OCI-LY3 (cell line): ENCODE results near the gene VLDLR.

Source experiments
- H2AFZ ChIP-seq: fragments of 200-600, 300-600 bp; shearing (Covaris generic); 2 replicates; pipeline ENCODE4 v1.6.0; 2014; ENCODE audit warnings: antibody characterized with exemption, low read depth, low read length
- H3K27ac ChIP-seq: fragments of 200-600, 300-600 bp; sonication (generic); 2 replicates; pipeline ENCODE4 v1.5.1; 2014; ENCODE audit warnings: mild to moderate bottlenecking, low read length, moderate library complexity, mixed read lengths
- H3K27me3 ChIP-seq: fragments of 200-600, 300-600 bp; sonication (generic); 2 replicates; pipeline ENCODE4 v1.6.1; 2014; ENCODE audit warnings: low read depth, low read length, mixed read lengths
- H3K36me3 ChIP-seq: fragments of 200-600, 300-600 bp; sonication (generic); replicated peaks from 2 replicates; pipeline ENCODE3; 2014; ENCODE audit warnings: low read depth, low read length, mixed read lengths
- H3K4me1 ChIP-seq: fragments of 300-600, 200-600 bp; sonication (generic); 2 replicates; pipeline ENCODE4 v1.6.1; 2014; ENCODE audit warnings: low read length, mixed read lengths
- H3K4me2 ChIP-seq: fragments of 200-600, 300-600 bp; sonication (generic); 2 replicates; pipeline ENCODE4 v1.6.1; 2014; ENCODE audit warnings: low read length, mixed read lengths
- H3K4me3 ChIP-seq: fragments of 300-600, 200-600 bp; sonication (generic); 2 replicates; pipeline ENCODE4 v1.5.1; 2014; ENCODE audit warnings: antibody characterized with exemption, mild to moderate bottlenecking, low read length, moderate library complexity
- H3K79me2 ChIP-seq: fragments of 300-600, 200-600 bp; shearing (Covaris generic); 2 replicates; pipeline ENCODE4 v1.6.1; 2014; ENCODE audit warnings: mild to moderate bottlenecking, low read length, mixed read lengths
- H3K9ac ChIP-seq: fragments of 300-600, 200-600 bp; shearing (Covaris generic); 2 replicates; pipeline ENCODE4 v1.6.0; 2014; ENCODE audit warnings: mild to moderate bottlenecking, low read length, moderate library complexity
- H3K9me3 ChIP-seq: fragments of 200-600, 300-600 bp; shearing (Covaris generic); 2 replicates; pipeline ENCODE4 v1.6.1; 2014; ENCODE audit warnings: low read length, mixed read lengths; ENCODE audit not compliant: insufficient read depth
- H4K20me1 ChIP-seq: fragments of 200-600, 300-600 bp; sonication (generic); 2 replicates; pipeline ENCODE4 v1.6.1; 2016; ENCODE audit warnings: low read length, mixed read lengths; ENCODE audit not compliant: insufficient read depth
- CTCF ChIP-seq: fragments of 200-600, 300-600 bp; sonication (generic); IDR thresholded peaks from 2 replicates; pipeline ENCODE4 v1.5.1; 2014; ENCODE audit warnings: antibody characterized with exemption, low read length, low read depth
- EZH2phosphoT487 ChIP-seq: fragments of 200-600 bp; shearing (Covaris generic); IDR thresholded peaks from 2 replicates; pipeline ENCODE4 v1.6.1; 2018; ENCODE audit warnings: antibody characterized with exemption, mixed run types, low read depth

The VLDLR gene

DNA sequence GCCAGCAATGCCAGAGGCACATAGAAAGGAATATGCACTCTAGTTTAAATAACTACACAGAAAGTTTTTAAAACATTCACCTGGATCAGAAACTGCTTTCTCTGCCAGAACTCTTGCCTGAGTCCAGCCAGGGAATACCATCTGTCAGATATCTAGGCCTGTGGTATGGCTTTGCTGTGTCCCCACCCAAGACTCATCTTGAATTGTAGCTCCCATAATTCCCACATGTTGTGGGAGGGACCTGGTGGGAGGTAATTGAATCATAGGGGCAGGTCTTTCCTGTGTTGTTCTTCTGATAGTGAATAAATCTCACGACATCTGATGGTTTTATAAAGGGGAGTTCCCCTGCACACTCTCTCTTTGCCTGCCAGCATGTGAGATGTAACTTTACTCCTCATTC is 54.2 kb downstream of the VLDLR start:
- Histone ChIP-seq H3K4me1 (no peaks in the 10 kb centered on the region), H3K4me3 (no peak overlapping the region)

DNA sequence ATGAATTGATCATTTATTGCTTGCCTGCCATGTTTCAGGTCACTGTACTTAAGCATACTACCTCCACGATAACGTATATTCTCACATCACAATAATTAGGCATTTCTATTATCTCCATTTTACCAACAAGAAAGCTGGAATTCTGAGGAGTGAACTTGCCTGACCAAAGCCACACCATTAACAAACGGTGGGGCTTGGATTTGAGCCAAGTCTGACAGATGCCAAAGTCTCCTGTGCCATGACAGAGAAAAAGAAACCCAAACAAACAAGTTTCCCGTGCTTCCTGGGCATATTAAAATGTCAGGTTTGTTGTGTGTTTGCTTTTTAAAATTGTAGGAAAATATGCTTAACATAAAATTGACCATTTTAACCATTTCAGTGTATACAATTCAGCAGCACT is 54.9 kb downstream of the VLDLR start:
- H4K20me1 ChIP-seq, result no peaks in the 10 kb centered on the region
- H3K36me3 ChIP-seq, result no peaks in the 10 kb centered on the region
- H3K4me2 ChIP-seq, result no peak overlapping the region
- TF ChIP-seq EZH2phosphoT487, result no peak
- TF ChIP-seq CTCF, result no peak
- no peak overlapping the region for H3K4me3 ChIP-seq
- no peak overlapping the region for H2AFZ ChIP-seq
- no peak overlapping the region for H3K27ac ChIP-seq
- no peaks in the 10 kb centered on the region for H3K79me2 ChIP-seq
- H3K27me3 ChIP-seq, result no peaks in the 10 kb centered on the region
- no peaks in the 10 kb centered on the region for H3K4me1 ChIP-seq
- H3K9ac ChIP-seq, result no peak overlapping the region
- H3K9me3 ChIP-seq, result no peaks in the 10 kb centered on the region

More for the DNA sequence above, 54.2 kb downstream of the VLDLR start:
- H3K9ac ChIP-seq, result no peak overlapping the region
- no peak overlapping the region for H3K4me2 ChIP-seq
- H4K20me1 ChIP-seq, result no peaks in the 10 kb centered on the region
- H2AFZ ChIP-seq, result no peak overlapping the region
- H3K9me3 ChIP-seq, result no peaks in the 10 kb centered on the region
- H3K79me2 ChIP-seq, result no peaks in the 10 kb centered on the region
- H3K27me3 ChIP-seq, result no peaks in the 10 kb centered on the region
- no peak overlapping the region for H3K27ac ChIP-seq
- TF ChIP-seq CTCF, result no peak
- TF ChIP-seq EZH2phosphoT487, result no peak
- H3K36me3 ChIP-seq, result no peaks in the 10 kb centered on the region

- H2AFZ ChIP-seq, result no peak overlapping the region
- H3K4me3 ChIP-seq, result no peak overlapping the region
- no peaks in the 10 kb centered on the region for H3K4me1 ChIP-seq
- H3K36me3 ChIP-seq, result no peaks in the 10 kb centered on the region
- H3K27ac ChIP-seq, result no peak overlapping the region
- H3K9ac ChIP-seq, result no peak overlapping the region
- H3K79me2 ChIP-seq, result no peaks in the 10 kb centered on the region
- H3K4me2 ChIP-seq, result no peak overlapping the region
- no peaks in the 10 kb centered on the region for H3K9me3 ChIP-seq
- no peaks in the 10 kb centered on the region for H4K20me1 ChIP-seq
- TF ChIP-seq EZH2phosphoT487 (no peak), CTCF (no peak)
- no peaks in the 10 kb centered on the region for H3K27me3 ChIP-seq
Observed at GRCh38 chr9:2677915-2678889, 56.6 kb downstream of the VLDLR start.

DNA sequence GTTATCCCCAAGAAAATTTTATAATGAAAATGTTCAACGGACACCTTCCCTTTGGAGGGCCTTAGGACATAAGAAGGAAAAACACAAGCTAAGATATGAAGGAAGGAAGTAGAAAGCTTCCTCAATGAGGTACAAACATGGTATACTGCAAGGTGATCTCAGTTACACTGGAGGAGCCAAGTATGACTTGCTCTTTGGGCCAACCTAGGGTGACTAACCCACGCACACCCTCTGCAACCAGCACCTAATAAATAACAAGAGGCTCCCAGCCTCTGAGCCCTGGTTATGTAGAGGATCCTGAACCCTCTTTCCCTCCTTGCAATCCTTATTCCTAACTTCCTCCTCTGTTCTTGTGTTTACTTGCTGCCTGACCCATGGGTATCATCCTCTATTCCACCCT is 57.4 kb downstream of the VLDLR start:
- Histone ChIP-seq H3K27me3 (no peaks in the 10 kb centered on the region), H3K79me2 (no peaks in the 10 kb centered on the region), H3K9ac (no peak overlapping the region), H3K4me2 (no peak overlapping the region), H3K4me3 (no peak overlapping the region), H4K20me1 (no peaks in the 10 kb centered on the region), H3K27ac (no peak overlapping the region), H3K4me1 (no peaks in the 10 kb centered on the region), H2AFZ (no peak overlapping the region), H3K36me3 (no peaks in the 10 kb centered on the region), H3K9me3 (no peaks in the 10 kb centered on the region)
- no peak for TF ChIP-seq EZH2phosphoT487
- no peak for TF ChIP-seq CTCF
